K562 (cell line): ENCODE data around the gene SHTN1. TPM values are rescaled to one million over a fixed set of nuclear protein-coding genes. Genes with fewer than 3 reads are reported as not detected.
A peak's percentile ranks its signal among the peaks of the same experiment; 100 is the strongest.

Experiments
- CEBPB ChIP-seq: fragments of 450-650 bp; IDR thresholded peaks from 2 replicates; pipeline ENCODE4 v1.6.1; 2016; ENCODE audit warnings: missing genetic modification characterization, missing compliant biosample characterization
- E2F6 ChIP-seq, 2 experiments: IDR thresholded peaks; 2 replicates each; pipeline ENCODE4 v1.6.1; 2011; ENCODE audit warnings: borderline replicate concordance in 1 of 2, control low read depth in 1 of 2, low read depth in 1 of 2, low read length in 1 of 2, mild to moderate bottlenecking in 1 of 2, mixed read lengths in 1 of 2, moderate library complexity in 1 of 2; ENCODE audit not compliant: insufficient read depth in 1 of 2, insufficient read length in 1 of 2, poor library complexity in 1 of 2, severe bottlenecking in 1 of 2; ENCODE audit errors: extremely low read depth in 1 of 2
- ESRRA ChIP-seq: fragments of 450-650 bp; IDR thresholded peaks from 2 replicates; pipeline ENCODE4 v1.6.1; 2014; ENCODE audit warnings: low read depth, mild to moderate bottlenecking, moderate library complexity, borderline replicate concordance
- L3MBTL2 ChIP-seq: fragments of 450-650 bp; IDR thresholded peaks from 2 replicates; pipeline ENCODE4 v1.6.1; 2016; ENCODE audit warnings: mild to moderate bottlenecking, moderate library complexity
- MGA ChIP-seq: fragments of 450-650 bp; IDR thresholded peaks from 2 replicates; pipeline ENCODE4 v1.6.1; 2016; ENCODE audit warnings: mild to moderate bottlenecking, moderate library complexity
- MTA3 ChIP-seq: fragments of 450-650 bp; formaldehyde crosslinking; IDR thresholded peaks from 2 replicates; pipeline ENCODE4 v1.6.1; 2017; ENCODE audit warnings: mild to moderate bottlenecking, borderline replicate concordance
- POLR2A ChIP-seq: fragments of 450-650 bp; conservative IDR thresholded peaks from 2 replicates; pipeline ENCODE4 v1.6.1; 2016
- ZNF232 ChIP-seq: sonication (generic); formaldehyde crosslinking; IDR thresholded peaks from 2 replicates; pipeline ENCODE4 v1.8.0; 2022; ENCODE audit warnings: mild to moderate bottlenecking, missing genetic modification reagents
- polyA plus RNA-seq, 8 experiments: library from polyadenylated mRNA; depleted of rRNA in 4 of 8; stranded (reverse) in 5 of 8; unstranded in 3 of 8; fragments of >200 nt; fragmentation: Nextera tagmentation in 2 of 8; fragmentation: Illumina TruSeq in 1 of 8; extraction: Ambion mirVana in 2 of 8; extraction: Trizol in 1 of 8; gene quantifications; 2 replicates each; pipeline versions ENCODE4 v1.2.1 to v1.2.3, GENCODE V29; 2011 to 2014; ENCODE audit warnings: inconsistent platforms in 1 of 8, missing spikeins in 1 of 8
- total RNA-seq, 7 experiments: library from RNA; depleted of rRNA in 6 of 7; stranded (reverse); fragments of >200 nt in 6 of 7; fragmentation: Illumina TruSeq in 2 of 7; extraction: Trizol in 2 of 7; gene quantifications; 2 replicates each; pipeline versions ENCODE4 v1.2.1 to v1.2.3, GENCODE V29; 2011 to 2021; ENCODE audit warnings: low replicate concordance in 1 of 7
- TF ChIP-seq, protein P1 (sequence below): sonication (generic); formaldehyde crosslinking; IDR thresholded peaks from 2 replicates; pipeline ENCODE4 v1.8.1; 2023; ENCODE audit warnings: mild to moderate bottlenecking, missing genetic modification reagents

Gene SHTN1
- total and polyA plus RNA-seq, 9 of the 15 experiments (the other 6 are each of a cell fraction or from before 2014, with no cell fraction given), result 5.4 to 21.3 (median 13.3) TPM

DNA sequence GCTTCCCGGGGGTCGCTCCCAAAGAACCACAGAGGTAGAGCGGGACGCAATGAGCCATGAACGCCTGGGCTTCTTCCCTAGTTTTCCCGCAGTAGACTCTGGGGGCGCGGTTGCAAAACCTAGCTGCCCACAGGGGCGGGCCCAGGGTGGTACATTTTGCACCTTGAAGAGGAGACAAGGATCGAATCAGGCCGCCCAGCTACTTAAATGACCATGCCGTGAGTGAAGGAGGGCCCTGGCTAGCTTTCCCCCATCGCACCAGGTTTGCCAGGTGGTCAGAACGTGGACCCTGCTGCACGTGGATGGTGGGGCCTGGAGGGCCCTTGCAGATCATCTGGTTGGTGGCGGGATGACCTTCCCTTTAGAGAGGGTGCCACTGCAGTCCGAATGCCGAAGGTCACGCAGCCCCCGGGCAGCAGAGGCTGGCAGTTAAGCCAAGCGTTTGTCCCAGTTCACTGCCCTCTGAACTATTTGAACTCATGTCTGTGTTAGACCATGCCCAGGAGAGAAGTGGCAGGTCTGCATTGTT is 604 bp upstream of the SHTN1 start (continued):
- TF ChIP-seq MGA, result peak; percentile 77
- TF ChIP-seq L3MBTL2, result peak; percentile 17; the same call in 1 of the 2 replicates
- TF ChIP-seq MTA3, result 0 out of 2 replicates have a peak, but pooled peaks have one; percentile 17
- TF ChIP-seq, protein P1, sequence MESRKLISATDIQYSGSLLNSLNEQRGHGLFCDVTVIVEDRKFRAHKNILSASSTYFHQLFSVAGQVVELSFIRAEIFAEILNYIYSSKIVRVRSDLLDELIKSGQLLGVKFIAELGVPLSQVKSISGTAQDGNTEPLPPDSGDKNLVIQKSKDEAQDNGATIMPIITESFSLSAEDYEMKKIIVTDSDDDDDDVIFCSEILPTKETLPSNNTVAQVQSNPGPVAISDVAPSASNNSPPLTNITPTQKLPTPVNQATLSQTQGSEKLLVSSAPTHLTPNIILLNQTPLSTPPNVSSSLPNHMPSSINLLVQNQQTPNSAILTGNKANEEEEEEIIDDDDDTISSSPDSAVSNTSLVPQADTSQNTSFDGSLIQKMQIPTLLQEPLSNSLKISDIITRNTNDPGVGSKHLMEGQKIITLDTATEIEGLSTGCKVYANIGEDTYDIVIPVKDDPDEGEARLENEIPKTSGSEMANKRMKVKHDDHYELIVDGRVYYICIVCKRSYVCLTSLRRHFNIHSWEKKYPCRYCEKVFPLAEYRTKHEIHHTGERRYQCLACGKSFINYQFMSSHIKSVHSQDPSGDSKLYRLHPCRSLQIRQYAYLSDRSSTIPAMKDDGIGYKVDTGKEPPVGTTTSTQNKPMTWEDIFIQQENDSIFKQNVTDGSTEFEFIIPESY, result 0 out of 2 replicates have a peak, but pooled peaks have one; percentile 12
- 0 out of 2 replicates have a peak, but pooled peaks have one; percentile 11 for TF ChIP-seq ESRRA
- TF ChIP-seq POLR2A, result 0 out of 2 replicates have a peak, but pooled peaks have one; percentile 0
- peak; percentile 86 for TF ChIP-seq ZNF232 (CRISPR knock-in tag)
- TF ChIP-seq E2F6 (IDR thresholded peaks at IDR 0.05; ENCODE audit: borderline replicate concordance in 1 of 2, extremely low read depth in 1 of 2, insufficient read depth in 1 of 2, insufficient read length in 1 of 2, low read depth in 1 of 2, low read length in 1 of 2, poor library complexity in 1 of 2, severe bottlenecking in 1 of 2), result peak; percentile 52 to 70
- TF ChIP-seq CEBPB (tag), result 0 out of 2 replicates have a peak, but pooled peaks have one; percentile 27
